HL-60/S4 treated with retinoic acid at 250 ng/mL for 4 days and 3 days (cell line): ENCODE measurements around the gene PTPRZ1.

Experiments used
- in situ Hi-C: fragments of 300-500 bp; cut with MboI; formaldehyde crosslinking; loops from 2 replicates; pipeline ENCODE4 v1.7.0; 2022; ENCODE audit warnings: low sequenced_read_pairs

The PTPRZ1 gene

DNA sequence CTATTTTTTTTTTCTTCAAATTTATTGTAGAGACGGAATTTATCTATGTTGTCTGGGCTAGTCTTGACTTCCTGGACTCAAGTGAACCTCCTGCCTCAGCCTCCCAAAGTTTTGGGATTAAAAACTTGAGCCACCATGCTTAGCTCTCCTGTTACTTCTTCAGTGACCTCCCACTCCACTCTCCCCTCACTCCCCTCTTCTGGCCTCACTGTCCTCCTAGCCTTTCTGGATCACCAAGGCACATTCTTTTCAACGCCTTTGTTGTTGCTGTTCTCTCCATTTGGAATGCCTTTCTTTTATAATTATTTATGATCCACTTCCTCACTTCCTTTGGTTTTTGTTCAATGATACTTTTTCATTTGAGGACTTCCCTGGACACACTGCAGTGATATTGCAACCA lies 17.9 kb downstream of the PTPRZ1 start:
- in situ Hi-C loops = no loop called here

- in situ Hi-C loops = no loop called here
Measured at GRCh38 chr7:121891731-121892130, 18.8 kb downstream of the PTPRZ1 start.

- in situ Hi-C loops = no loop called here
Measured at GRCh38 chr7:121901026-121901425, 28.1 kb downstream of the PTPRZ1 start.

GRCh38 chr7:121904120-121904519 lies 31.2 kb downstream of the PTPRZ1 start:
- in situ Hi-C loops = no loop called here

GRCh38 chr7:121908042-121908441 lies 35.1 kb downstream of the PTPRZ1 start:
- in situ Hi-C loops = no loop called here

- in situ Hi-C loops = no loop called here
Measured at GRCh38 chr7:121909716-121910345, 36.9 kb downstream of the PTPRZ1 start.

GRCh38 chr7:121913947-121914675 lies 41.1 kb downstream of the PTPRZ1 start:
- in situ Hi-C loops = no loop called here

DNA sequence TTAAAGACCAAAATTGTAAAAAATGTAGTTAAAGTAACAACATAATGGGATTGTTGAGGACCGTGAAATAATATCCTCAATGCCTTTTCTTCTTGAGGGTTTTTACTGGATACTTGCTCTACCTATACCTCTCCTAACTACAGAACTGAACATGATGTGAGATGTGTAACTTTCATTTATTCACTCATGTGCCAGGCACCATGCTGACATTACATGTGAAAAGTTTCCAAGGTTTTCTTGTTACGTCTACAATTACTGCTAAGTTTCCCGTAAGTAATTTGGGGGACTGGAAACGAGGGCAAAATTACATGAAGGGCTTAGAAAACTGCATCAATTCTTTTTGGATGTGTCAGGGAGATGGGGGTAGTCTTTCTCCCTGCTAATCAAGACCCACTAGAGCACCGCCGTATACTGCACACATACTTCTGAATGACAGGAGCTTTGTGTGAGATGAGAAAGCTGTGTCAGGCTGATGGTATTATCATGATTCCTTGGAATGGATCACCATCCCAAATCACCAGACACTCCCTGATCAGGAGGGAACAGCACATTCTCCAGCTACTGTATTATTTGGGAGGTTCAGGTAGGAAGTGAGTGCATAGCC lies 41.8 kb downstream of the PTPRZ1 start:
- in situ Hi-C loops = no loop called here

- in situ Hi-C loops = no loop called here
Measured at GRCh38 chr7:121916211-121916610, 43.2 kb downstream of the PTPRZ1 start.

GRCh38 chr7:121919986-121920385 lies 47.0 kb downstream of the PTPRZ1 start:
- in situ Hi-C loops = no loop called here

DNA sequence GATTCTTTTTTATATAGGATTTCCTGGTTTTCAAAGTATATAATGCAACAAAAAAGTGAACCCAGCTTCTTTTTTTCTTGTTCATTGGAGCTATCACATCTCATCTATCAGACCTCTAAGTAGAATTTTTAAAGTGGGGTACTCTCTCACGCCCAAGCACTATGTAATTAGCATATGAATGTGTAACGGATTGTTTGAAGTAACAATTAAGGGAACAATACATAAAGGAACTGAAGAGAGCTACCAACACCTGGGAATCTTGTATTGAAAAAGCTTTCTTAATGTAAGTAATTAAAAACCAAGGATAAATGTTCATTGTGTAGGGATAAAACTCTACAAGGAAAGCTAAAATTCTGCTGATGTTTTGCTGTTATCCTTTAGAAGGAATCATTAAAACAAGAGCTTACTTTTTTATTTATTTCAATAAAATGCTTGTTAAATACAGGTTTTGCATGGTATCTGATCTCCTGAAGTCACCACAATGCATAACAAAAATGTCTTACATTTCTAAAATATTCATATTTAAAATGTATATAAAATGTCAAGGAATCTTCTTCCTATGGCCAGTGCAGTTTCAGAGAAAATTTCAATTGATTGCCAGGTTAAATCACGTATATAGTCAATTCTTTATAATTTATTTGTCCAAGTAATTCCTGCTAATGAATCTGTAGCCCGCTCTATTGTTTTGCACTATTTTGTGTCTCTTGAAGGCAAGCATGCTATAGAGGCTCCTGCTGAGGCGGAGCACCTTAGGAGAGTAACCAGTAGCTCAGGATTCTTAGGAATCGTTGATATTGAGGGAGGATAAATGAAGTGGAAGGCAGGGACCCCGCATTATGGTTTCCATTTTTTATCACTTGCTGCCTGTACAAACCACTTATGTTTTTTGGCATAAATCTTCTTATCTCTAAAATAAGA lies 51.6 kb downstream of the PTPRZ1 start:
- in situ Hi-C loops = no loop called here

DNA sequence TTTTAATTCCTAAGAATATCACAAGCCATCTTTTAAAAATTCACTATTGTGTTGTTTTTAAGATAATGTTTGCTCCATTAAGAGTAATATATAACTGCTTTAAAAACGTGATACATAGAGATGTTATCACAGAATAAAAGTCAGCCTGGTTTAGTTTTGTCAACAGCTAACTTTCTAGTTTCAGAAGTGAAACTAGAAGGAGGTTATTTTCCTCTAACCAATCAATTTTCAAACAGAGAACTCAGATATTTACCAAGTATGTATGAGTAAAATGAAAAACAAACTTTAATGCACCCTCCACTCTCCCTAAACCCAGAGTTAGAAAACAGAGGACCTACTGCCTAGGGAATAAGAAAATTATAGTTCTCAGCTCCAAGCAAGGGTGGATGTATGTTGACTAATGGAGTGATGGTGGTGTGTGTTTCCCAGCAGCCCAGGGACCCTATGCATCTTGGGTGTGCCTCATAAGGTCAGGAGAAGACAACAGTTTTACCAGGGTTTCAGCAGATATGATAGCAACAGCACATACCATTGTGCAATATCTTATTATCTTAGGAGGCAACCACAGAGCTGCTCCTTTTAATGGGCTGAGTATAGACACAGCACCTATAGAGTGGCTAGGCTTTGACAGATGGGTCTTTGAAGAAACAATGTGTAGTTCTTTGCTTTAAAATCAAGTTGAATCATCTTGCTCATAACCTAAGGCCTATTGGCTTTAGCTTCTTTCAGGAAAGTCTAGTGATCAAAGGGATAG lies 58.4 kb downstream of the PTPRZ1 start:
- in situ Hi-C loops = no loop called here

GRCh38 chr7:121932768-121933167 lies 59.8 kb downstream of the PTPRZ1 start:
- in situ Hi-C loops = no loop called here

- in situ Hi-C loops = no loop called here
Measured at GRCh38 chr7:121936951-121937623, 64.1 kb downstream of the PTPRZ1 start.

DNA sequence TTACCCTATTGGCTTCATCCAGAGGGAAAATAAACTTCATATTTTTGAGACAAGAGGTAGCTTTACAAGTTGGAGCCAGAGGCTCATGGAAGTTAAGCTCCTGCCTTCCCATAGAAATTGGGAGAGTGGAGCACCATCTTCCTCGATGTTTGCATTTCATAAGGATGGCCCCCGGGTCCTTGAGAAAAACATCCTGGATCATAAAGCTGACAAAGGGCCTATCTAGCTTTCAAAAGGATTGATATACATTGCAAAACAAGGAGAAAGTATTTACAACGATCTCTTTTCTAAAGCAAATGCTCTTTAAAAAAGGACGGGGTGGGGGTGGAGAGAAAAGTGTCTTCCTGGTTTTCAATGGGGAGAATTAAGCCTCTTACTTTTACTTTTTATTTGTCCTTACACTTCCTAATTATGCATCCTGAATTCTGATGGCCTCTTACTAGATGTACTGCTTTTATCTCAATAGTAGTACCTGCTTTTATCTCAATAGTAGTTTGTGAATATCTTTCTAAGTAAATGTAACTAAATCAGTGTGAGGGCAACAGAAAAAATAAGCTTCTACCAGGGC lies 65.6 kb downstream of the PTPRZ1 start:
- in situ Hi-C loops = no loop called here

- in situ Hi-C loops = no loop called here
Measured at GRCh38 chr7:121940918-121941317, 68.0 kb downstream of the PTPRZ1 start.

DNA sequence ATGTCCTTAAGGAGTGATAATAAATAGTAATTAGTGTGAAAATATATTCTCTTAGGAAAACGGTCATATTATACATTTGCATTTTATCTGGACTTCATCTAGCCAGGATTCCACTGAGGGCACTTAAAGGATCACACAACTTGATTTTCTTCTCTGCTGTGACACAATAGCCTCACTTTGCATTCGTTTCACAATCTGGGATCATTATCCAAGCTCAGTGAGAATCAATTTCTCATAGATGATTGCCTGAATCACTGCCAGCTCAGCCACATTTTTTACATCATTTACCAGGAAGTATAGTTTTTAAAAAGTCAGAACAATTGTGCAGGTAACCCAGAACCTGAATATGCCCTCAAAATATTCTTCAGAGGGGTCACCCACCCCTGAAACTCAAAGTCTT lies 68.9 kb downstream of the PTPRZ1 start:
- in situ Hi-C loops = no loop called here

GRCh38 chr7:121945066-121945465 lies 72.1 kb downstream of the PTPRZ1 start:
- in situ Hi-C loops = no loop called here

DNA sequence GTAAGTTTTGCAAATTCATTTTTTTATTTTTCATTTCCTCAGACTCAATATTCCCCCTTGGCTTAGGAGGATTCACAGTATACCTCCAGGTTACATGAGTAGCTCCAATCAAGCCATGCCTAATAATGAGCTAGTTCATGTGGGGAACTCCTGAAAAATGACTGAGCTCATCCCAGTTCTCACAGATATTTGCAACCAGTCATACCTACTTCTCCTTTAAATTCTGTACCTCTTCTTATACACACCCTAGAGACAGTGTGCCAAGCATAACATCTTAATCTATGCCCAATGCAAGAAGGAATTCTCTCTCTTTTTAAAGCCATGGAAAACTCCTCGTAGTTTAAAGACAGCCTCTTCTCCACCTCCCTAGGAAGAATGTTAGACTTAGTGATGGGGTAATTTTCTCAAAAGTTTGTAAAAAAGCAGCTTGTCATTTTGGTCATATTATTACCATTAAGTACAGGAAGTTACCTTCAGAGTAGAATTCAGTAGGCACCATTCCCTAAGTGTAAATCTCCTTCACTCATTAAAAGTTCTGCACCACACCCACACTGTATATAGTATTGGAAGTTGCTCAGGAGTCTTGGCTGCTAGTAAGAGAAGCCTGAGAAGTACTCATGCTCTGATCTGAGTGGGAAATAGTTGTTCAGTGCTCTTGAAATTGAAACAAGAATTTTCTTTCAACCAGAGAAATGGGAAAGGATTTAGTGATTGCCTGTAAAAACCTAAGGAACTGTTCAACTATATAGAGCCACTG lies 72.7 kb downstream of the PTPRZ1 start:
- in situ Hi-C loops = no loop called here
